ENCODE results near the gene RAD51B.

Gene RAD51B

DNA sequence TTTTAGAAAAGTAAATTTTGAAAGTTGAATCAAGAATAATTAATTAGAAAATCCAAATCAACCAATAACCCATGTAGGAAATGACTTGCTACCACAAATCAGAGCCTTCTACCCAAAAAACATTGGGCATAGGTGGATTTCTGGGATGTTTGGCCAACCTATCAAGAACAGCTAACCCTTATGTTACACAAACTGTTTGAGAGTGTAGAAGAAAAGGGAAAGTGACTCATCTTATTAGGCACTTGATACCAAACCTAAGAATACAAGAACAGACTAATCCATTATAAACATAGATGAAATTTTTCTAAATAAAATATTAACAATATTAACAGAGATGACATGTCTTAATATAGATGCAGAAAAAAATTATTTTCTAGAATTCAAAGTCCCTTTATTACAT, 712.9 kb downstream of the RAD51B start:
- DNase-seq (ENCODE audit: low spot score), result no peak

DNA sequence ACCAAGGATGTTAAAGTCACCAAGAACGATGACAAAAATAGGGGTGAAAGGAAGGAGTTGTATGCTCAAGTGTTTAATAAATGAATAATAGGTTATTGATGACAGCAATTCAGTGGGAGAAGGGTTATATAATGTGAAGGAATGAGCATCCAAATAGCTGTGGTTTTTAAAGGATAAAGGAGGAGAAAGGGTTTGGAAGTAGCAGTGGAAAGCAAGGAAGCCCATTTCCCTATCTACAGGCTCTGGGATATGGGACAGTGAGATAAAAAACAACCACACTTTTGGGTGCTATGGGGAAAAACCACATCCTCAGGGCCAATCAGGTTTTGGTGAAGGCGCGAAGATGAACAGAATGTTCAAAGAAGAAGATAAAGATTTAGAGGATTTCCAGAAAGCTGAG, 714.7 kb downstream of the RAD51B start:
- DNase-seq (ENCODE audit: low spot score), result no peak

DNA sequence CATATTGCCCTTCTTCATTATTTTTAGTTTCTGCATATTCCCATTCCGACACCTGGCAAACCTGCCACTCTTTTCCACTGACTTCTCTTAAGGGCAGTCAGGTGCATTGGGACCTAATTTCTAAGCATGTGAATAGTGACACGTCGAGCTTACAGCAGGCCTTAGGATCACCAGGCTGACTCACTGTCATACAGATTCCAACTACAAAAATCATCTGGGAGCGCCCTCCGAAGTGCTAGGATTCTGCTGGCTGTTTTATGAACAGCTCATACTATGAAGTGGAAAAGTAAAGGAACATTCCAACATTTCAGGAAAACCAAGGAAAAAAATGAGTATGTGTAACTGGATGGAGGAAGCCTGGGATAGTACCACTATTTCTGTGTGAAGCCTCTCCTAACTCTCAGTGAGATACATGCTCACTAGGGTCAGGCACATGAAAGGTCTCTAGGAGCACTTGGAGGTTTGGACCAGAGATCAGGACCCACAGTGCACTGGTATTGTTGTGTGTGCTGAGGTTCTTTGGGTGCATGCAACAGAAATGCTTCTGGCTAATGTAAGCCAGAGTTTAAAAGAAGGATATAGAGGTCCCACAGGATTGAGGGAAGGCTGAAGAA, 715.9 kb downstream of the RAD51B start:
- peak; percentile 91 for DNase-seq (ENCODE audit: low spot score)

DNA sequence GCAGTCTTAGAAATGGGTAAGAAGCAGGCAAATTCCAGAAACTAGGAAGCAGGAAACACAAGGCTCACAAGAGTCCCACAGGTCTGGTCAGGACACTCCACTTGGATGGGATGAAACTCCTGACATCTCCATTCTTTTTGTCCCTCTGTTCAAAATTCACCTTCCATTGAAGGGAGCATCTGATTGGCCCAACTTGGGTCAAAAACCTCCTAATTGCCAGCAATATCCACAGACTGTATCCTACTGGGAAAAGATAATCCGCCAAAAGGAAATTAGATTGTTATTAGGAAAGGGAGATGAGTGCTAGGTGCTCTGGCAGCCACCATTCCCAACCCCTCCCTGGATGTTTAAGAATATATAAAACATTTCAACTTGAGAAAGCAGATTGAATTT, 716.4 kb downstream of the RAD51B start:
- DNase-seq (ENCODE audit: low spot score), result no peak

DNA sequence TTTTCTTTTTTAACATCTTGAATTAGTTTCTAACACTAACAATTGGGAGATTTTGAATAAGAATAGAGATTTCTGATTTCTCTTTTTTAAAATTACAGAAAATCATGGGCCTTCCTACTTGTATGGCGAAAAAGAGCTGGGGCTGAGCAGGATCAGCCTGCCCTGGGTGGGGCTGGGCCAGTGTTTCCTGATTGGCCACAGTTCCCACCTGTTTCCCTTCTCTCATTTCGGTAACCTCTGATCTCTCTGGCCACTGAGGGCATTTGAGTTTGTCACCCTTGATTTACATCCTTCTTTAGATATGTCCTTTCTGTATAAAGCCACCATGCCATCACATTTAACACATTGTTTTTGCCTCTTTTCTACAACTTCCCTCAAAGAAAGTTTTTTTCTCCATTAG, 719.1 kb downstream of the RAD51B start:
- DNase-seq (ENCODE audit: low spot score), result no peak

DNA sequence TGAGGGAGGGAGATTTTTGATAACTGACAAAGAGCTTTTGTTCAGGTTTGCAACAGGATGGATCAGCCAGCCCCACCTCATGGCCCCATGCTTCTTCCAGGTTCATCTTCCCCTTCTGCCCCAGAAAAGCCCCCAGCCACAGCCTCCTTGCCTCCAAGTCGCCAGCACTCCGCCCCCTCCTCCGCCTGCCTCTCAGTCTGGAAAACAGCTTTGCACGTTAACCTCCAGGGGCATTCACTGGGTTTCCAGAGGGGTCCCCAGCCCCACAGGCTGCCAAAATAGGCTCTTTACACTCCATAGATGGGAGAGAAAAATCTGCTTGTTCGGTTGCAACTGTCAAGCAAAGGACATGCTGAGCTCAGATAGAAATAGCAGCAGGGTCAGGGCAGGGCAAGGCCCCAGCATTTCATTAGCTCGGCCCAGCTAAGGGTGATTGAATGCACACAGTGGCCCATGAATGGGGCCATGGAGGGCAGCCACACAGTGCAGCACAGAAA, 719.7 kb downstream of the RAD51B start:
- no peak for DNase-seq (ENCODE audit: low spot score)

DNA sequence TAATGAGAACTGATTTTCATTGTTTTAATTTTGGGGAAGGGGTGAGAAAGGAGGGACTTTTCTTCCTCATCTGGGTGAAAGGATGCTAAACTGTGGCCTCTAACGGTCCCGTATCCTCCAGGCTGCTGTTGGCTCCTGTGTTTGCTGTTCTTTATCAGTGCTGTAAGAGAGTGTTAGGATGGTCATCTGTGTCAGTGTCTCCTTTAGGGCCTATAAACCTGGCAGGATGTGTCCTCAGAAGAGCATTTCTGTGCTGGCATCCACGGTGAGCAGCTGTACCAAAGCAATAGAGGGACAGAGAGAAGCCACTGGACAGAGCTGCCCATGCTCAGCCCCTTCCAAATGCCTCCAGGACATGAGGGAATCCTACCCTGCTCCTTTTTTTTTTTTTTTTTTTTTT, 720.2 kb downstream of the RAD51B start:
- DNase-seq (ENCODE audit: low spot score), result no peak

DNA sequence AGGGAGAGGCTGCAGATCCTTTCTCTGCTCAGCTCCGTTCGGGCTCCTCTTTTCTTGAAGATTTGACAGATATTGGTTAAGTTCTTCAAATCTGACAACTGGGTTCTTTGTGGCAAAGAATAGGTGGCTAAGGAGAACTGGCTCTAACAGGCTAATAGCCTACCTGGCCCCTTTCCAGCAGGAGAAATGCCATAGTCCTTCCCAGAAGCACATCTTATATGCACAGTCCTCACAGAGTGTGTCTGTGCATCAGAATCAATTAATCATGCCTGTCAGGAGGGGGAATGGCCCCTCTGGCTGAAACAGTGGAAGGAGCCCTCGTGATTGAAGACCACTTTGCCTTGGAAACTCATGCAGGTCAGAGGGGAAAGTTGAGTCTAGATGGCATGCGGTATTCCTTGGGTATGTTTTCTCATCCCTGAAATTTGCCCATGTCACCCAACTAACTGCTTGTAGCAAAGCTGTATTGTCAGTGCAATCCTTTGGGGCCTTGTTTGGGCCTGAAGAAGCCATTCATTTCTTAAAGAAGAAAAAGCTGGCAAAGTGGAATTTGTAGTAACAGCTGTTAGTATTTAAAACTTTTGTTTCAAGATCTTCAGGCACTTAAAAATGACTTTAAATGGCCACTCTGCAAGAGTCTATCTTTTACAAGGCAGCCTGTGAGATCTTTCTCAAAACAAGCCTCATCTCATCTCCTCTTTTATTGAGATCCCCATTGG, 721.8 kb downstream of the RAD51B start:
- DNase-seq (ENCODE audit: low spot score), result no peak

DNA sequence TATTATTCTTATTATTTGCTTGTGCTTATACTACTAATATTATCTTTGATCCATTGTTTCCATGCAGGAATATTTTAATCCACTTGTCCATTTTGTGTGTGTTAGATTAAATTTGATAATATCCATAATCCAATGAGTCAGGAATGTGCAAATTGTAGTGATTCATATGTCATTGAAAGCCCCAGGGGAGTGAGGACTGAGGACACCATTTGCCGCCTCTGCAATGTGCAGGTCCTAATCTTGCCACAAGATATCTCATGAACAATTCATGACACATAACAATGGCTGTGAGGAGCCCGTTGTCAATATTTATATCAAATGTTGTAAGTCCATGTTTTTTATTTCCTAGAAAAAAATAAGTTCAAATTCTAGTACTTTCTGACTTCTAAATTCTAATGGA, 722.8 kb downstream of the RAD51B start:
- no peak for DNase-seq (ENCODE audit: low spot score)

DNA sequence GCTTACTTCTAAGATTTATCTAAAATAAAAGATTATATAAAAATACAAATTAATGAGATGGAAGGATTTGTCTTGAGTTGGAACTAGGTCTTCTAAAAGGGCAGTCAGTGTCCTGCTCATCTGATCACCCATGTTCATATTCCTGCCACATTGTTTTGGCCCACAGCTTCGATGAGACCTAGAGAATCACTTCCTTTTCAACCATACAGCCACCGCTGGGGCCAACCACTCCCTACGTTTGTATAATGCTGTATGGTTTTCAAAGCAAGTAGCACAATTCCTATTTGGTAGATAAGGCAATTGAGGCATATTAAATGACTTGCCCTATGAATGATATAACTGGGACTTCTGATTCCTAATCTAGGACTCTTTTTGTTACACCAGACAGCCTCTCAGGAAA, 723.9 kb downstream of the RAD51B start:
- no peak for DNase-seq (ENCODE audit: low spot score)

DNA sequence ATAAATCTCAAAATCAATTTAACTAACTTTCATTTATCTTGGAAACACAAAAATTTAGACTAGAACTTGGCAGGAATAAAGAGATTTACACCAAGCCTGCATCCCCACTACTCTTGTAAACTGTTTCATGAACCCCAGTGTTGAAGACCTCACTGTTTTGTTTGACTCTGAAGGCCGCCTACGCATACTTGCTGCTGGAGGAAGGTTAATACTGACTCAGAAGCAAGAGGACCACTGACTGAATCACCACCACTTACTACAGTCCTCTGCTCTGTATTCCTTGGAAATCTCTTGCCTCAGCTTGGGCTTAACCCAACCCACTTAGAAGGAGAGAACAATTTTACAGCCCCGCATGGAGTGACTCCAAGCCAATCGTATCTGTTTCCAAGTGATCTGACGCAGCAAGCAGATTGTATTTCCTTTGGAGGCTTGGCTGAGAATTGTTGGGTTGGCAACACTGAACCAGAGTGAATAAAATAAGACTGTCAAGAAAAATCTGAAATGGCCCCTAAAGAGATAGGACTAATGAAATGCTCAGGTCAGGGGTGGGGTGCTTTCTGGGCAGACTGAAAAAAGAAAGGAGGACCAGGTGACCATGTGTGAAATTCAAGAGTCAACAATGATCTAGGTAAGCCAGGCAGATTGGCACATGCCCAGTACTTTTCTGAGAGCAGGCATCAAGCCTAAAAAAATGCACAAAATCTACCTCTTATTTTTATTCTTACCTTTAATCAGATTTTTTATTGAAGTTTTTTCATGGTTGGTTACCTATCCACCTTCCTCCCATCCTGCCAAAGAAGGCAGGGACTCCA, 724.7 kb downstream of the RAD51B start:
- peak; percentile 96 for DNase-seq (ENCODE audit: low spot score)

DNA sequence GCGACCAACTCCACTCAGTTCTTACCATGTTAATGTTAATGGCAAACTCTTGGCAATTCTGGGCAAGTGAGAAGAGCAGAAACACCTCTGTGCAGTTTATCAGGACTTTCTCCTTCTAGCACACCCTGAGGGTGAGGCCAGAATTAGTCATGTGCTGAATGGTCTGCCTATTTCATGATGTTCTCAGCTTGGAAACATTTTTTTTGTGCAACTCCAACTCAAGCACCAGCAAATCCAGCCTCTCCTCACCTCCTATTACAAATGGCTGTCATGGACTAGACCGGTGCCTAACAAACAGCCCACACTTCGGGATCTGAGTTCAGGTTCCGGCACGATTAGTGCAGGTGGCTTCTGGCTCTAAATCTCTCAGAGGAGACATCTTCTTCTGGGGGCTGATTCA, 727.3 kb downstream of the RAD51B start:
- DNase-seq (ENCODE audit: low spot score), result peak; percentile 88

DNA sequence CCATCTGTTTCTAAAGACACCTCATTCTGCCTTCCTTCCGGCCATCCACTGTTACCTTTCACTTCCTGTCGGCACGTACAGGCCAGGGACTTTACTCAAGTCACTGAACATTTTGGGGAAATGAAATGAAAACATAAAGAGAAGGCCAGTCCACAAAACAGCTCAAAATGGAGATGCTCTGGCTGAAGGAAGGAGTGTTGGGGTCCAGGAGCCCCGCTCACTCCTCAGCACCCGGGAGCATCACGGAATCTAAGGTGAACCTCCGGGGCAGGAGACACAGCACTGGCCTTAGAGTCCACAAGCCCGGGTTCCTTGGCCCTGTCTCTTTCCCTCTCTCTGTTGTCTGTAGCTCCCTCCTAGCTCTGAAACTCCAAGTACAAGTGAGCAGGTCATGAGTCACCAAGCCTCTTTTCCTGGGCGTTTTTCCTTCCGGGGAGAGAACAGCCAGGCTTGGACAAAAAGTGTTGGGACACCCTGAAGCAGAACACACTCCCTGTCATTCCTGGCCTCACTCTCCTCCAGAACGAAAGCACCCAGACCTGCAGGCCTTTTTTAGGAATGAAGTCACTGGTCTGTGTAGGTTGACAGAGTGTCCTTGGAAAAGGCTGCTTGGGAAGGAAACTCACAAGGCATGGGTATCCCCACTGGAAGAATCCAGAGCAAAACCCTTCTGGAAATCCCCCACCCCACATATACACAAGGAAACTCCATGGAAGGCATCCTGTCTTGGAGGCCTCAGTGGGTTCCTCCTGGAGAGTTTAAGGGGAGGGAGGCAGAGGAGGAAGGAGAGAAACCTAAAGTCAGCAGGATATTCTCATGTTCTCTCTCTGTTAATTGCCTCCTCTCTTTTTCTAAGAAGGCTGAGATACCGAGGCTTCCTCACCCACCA, 728.0 kb downstream of the RAD51B start:
- DNase-seq (ENCODE audit: low spot score), result peak; percentile 93

DNA sequence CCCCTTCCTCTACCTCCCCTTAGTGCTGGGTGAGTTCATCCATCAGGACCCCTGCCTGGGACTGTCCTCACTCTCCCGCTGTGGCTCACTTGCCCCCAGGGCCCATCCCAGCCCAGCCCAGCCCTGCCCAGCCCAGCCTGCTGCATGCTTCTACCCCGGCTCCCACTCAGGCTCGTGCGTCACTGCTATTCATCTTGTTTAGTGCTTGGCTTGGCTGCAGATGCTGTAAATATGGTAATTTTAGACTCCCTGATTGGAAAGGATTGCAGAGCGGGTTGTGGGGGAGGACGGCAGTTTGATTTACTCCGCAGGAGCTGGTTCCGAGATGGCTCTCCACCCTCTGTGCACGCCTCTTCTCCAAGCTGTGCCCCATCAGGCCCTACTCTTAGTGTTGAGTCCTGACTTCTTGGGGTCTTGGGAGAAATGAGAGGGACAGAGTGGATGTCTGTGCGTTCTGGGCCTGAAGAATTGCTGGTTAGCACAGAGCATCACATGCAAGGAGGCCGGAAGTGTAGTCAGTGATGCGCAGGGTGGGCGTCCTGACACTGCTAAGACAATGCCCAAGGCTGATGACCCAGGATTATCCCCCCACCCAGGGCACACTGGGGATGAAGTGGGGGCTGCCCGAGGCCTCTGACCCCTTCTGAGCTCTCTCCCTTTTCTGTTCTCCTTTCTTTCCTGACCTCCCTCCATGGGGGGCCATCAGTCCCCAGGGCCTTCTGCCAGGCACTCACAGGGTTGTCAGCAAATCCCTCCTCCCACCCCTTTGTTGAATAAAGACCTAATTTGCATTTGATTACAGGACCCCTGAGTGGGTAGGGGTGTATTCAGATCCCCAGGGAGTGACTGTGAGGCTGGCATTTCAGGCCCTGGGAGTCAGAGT, 728.9 kb downstream of the RAD51B start:
- peak; percentile 53 for DNase-seq (ENCODE audit: low spot score)

DNA sequence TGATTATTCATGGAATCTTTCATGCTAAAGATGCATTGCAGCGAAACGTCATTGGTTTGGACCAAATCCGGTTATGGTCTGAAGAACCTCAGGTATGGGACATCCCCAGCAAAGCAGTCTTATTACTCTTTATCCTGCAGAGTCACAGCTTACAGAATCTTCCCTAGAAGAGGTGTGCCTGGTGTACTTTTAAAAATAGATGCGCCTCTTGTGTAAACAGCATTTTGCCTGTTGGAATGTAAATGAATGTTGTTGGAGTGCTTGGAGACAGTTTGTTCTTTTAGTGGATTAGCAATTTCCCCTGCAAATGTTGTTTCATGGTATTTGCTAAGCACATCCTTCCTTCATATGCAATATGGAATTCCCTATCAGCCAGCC, 730.7 kb downstream of the RAD51B start:
- no peak for DNase-seq (ENCODE audit: low spot score)

DNA sequence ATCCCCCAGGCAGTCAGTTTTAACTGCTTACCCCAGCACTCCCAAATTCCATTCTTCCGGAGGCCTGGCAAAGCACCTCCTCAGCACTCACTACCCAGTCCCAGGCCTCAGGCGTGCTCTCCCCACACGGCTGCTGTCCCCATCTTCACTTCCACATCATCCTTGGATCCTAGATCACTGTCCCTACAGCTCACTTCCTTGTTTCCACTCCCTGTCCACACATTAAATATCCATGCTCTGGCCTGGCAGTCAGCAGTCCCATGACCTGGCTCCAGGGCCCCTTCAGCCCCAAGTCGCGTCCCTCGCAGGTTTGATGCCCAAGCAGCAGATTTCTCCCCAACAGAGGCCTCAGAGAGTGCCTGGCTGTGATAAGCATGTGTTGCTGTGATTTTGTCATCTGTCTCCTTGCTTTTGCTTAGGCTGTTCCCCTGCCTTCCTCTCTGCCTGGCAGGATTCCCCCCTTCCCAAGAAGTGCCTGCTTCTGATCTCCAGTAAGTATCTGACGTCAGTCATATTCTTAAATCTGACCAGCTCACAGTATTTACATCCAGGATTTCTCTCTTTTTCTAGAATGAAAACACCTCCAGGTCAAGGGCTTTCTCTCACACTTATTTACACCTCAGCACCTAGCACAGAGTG, 731.6 kb downstream of the RAD51B start:
- no peak for DNase-seq (ENCODE audit: low spot score)

DNA sequence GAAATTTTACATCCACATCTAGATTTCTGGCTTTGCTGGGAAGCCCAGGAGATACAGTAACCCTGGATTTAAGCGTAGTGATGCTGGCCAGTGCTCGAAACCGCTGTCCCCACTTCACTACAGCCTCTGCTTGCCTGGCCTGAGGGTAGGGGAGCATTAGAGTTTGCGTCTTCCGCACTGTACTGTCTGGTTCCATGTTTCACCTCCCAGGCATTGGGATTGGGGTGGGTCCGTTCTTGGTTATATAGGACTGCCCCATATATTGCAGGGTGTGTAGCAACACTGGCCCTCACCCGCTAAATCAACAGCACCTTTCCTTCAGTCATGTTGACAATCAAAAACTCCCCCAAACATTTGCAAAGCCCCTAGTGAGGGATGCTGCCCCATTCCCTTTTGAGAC, 732.5 kb downstream of the RAD51B start:
- DNase-seq (ENCODE audit: low spot score), result no peak

DNA sequence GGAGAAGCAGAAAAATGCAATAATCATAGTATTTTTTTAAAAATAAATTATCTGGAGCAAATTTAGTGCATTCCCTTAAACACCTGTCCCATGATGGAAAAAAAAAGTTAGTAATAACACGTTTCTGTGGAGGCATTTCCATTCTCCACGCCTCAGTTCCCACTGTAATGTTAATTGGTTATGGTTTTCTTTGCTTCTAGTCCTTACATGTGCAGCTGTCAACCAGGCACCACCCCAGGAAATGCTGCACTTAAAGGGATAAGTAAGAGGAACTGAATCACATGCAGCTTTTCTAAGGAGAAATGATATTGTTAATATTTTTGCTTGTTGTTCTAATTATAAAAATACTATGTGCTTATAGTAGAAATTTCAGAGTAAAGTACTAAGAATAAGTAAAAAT, 733.0 kb downstream of the RAD51B start:
- DNase-seq (ENCODE audit: low spot score), result no peak

DNA sequence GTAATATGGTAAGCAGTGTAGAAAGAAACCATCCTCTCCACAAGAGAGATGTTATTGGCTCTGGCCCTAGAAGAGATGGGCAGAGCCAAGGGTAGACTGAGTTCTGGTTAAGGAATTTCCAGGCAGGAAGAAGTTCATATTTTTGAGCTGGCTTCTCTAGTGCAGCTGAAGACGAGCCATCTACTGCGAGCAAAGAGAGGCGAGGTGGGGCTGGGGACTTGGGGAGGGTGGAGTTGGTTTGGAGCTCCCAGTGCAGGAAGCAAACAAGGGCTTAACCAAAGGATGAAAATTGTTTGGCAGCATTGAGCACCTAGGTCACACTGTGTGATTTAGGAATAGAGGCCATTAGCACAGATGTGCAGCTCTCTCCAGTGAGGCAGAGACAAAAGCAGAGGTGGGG, 733.7 kb downstream of the RAD51B start:
- DNase-seq (ENCODE audit: low spot score), result no peak

DNA sequence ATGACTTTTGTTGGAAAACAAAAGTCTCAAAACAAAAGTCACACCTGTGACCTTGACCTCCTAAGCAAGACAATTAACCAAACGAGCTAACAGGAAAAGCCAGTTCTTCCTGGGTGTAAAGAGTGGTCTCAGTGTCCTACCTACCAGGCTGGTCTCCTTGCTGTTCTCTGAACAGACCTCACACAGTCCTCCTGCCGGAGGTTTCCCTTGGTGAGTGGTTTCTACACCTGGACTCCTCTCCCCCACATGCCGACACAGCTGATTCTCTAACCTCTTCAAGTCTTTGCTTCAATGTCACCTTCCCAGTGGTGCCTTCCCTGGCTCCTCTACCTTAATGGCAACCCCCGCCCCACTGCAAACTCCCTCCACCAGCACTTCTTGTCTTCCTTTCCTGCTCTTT, 734.7 kb downstream of the RAD51B start:
- no peak for DNase-seq (ENCODE audit: low spot score)

DNA sequence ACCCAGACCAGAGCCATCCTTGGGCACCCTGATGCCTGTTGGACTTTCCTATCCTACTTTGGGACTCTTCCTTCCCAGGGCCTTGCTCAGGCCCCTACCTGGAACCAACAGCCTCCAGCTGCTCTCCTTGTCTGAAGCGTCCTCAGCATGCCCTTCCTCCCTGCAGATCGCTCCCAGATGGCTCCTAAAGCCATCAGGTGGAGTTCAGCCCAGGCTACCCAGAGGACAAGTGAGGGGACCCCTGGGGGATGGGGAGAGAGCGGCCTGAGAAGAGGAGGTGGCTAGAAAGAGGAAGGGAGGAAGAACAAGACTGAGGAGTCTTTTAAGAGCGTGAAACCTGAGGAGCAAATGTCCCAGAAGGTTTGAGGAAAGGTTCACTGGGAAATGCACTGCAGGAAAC, 736.7 kb downstream of the RAD51B start:
- no peak for DNase-seq (ENCODE audit: low spot score)

Measured in RKO (cell line).